ENCODE data around the gene PLAC8L1.

PLAC8L1 gene

DNA sequence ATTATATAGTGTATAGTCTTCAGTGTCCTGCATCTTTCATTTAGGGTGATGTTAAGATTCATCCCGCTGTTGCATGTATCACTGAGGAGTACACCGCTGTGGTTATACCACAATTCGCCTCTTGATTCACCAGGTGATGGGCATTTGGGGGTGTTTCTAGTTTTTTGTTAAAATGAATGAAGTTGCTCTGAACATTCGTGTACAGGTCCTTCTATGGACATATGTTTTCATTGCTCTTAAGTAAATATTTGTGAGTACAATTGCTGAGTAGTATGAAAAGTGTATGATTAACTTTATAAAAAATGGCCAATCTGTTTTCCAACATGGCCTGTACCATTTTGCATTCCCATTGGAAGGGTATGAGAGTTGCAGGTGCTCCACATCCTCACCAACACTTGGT, 61.7 kb downstream of the PLAC8L1 start:
- no peak for TF ChIP-seq TAF1 (IDR thresholded peaks at IDR 0.05; ENCODE audit: borderline replicate concordance, insufficient read depth, low read length)
- no peak for TF ChIP-seq SIN3A (IDR thresholded peaks at IDR 0.05; ENCODE audit: borderline replicate concordance, insufficient read depth, low read length)
- no peak for TF ChIP-seq FOXP2 (optimal IDR thresholded peaks at IDR 0.05; ENCODE audit: borderline replicate concordance, extremely low read depth, extremely low read length, insufficient read depth)
- TF ChIP-seq, protein P1, sequence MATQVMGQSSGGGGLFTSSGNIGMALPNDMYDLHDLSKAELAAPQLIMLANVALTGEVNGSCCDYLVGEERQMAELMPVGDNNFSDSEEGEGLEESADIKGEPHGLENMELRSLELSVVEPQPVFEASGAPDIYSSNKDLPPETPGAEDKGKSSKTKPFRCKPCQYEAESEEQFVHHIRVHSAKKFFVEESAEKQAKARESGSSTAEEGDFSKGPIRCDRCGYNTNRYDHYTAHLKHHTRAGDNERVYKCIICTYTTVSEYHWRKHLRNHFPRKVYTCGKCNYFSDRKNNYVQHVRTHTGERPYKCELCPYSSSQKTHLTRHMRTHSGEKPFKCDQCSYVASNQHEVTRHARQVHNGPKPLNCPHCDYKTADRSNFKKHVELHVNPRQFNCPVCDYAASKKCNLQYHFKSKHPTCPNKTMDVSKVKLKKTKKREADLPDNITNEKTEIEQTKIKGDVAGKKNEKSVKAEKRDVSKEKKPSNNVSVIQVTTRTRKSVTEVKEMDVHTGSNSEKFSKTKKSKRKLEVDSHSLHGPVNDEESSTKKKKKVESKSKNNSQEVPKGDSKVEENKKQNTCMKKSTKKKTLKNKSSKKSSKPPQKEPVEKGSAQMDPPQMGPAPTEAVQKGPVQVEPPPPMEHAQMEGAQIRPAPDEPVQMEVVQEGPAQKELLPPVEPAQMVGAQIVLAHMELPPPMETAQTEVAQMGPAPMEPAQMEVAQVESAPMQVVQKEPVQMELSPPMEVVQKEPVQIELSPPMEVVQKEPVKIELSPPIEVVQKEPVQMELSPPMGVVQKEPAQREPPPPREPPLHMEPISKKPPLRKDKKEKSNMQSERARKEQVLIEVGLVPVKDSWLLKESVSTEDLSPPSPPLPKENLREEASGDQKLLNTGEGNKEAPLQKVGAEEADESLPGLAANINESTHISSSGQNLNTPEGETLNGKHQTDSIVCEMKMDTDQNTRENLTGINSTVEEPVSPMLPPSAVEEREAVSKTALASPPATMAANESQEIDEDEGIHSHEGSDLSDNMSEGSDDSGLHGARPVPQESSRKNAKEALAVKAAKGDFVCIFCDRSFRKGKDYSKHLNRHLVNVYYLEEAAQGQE (IDR thresholded peaks at IDR 0.05; ENCODE audit: insufficient read depth in 1 of 2, low read depth in 2 of 2, low read length in 2 of 2) = no peak
- no peak for TF ChIP-seq POLR2AphosphoS5 (IDR thresholded peaks at IDR 0.05; ENCODE audit: low read depth, low read length)

DNA sequence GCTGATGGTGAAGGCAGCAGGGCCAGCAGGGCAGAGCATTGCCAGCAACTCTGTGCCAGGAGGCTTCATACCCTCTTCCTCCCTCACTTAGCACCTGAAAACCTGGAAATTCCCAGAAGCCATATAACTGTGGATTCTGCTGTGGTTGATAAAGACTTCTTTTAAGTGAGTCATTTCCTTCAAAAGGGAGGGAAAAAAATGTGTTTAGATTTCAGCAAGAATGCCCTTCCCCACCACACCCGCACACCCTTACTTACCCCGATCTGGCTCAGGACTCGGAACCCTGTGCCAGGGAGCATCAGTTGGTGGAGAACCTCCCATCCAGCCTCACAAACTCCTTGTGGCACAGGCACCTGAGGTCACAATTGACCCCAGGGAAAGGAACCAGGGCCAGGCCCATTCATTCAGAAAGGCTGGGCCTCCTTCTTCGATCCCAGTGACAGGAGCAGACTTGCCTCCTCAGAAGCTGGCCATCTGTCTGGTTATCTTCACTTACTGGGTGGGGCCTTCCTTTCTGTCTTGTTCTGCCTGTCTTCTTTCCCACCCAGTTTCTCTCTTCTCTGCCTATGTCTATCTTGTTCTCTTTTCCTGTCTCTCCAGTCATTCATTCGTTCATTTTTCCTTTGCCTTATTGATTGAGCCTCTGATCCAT, 62.6 kb downstream of the PLAC8L1 start:
- no peak for TF ChIP-seq SIN3A (IDR thresholded peaks at IDR 0.05; ENCODE audit: borderline replicate concordance, insufficient read depth, low read length)
- TF ChIP-seq FOXP2 (optimal IDR thresholded peaks at IDR 0.05; ENCODE audit: borderline replicate concordance, extremely low read depth, extremely low read length, insufficient read depth) = no peak
- no peak for TF ChIP-seq TAF1 (IDR thresholded peaks at IDR 0.05; ENCODE audit: borderline replicate concordance, insufficient read depth, low read length)
- TF ChIP-seq POLR2AphosphoS5 (IDR thresholded peaks at IDR 0.05; ENCODE audit: low read depth, low read length) = no peak
- TF ChIP-seq, protein P1 (IDR thresholded peaks at IDR 0.05; ENCODE audit: insufficient read depth in 1 of 2, low read depth in 2 of 2, low read length in 2 of 2) = no peak

- TF ChIP-seq TAF1 (IDR thresholded peaks at IDR 0.05; ENCODE audit: borderline replicate concordance, insufficient read depth, low read length) (no peak), SIN3A (IDR thresholded peaks at IDR 0.05; ENCODE audit: borderline replicate concordance, insufficient read depth, low read length) (no peak), FOXP2 (optimal IDR thresholded peaks at IDR 0.05; ENCODE audit: borderline replicate concordance, extremely low read depth, extremely low read length, insufficient read depth) (no peak), POLR2AphosphoS5 (IDR thresholded peaks at IDR 0.05; ENCODE audit: low read depth, low read length) (no peak)
- TF ChIP-seq, protein P1 (IDR thresholded peaks at IDR 0.05; ENCODE audit: insufficient read depth in 1 of 2, low read depth in 2 of 2, low read length in 2 of 2) = no peak
These were observed 64.1 kb downstream of the PLAC8L1 start for GRCh38 chr5:146041180-146041789.

- TF ChIP-seq SIN3A (IDR thresholded peaks at IDR 0.05; ENCODE audit: borderline replicate concordance, insufficient read depth, low read length) (no peak), FOXP2 (optimal IDR thresholded peaks at IDR 0.05; ENCODE audit: borderline replicate concordance, extremely low read depth, extremely low read length, insufficient read depth) (no peak), POLR2AphosphoS5 (IDR thresholded peaks at IDR 0.05; ENCODE audit: low read depth, low read length) (no peak), TAF1 (IDR thresholded peaks at IDR 0.05; ENCODE audit: borderline replicate concordance, insufficient read depth, low read length) (no peak)
- TF ChIP-seq, protein P1 (IDR thresholded peaks at IDR 0.05; ENCODE audit: insufficient read depth in 1 of 2, low read depth in 2 of 2, low read length in 2 of 2) = no peak
These were observed 64.8 kb downstream of the PLAC8L1 start for GRCh38 chr5:146040527-146040926.

Measured in PFSK-1 (cell line).